Left kidney (tissue), 8 donors: ENCODE results near the gene ZDHHC24. TPM values are rescaled to one million over a fixed set of nuclear protein-coding genes. Genes with fewer than 3 reads are reported as not detected.
"Not testable (repeated sequence)": the region's sequence is repeated elsewhere in the genome, so short reads cannot be mapped to it uniquely, and the experiment has no call there.

Experiments used
- DNase-seq: peaks from one replicate; pipeline ENCODE4 v3.0.0-alpha.2; 2013
- long read RNA-seq, 8 donors: transcript quantifications; one replicate each; lab custom pipeline, GENCODE V29; 2026
- polyA plus RNA-seq: library from polyadenylated mRNA; unstranded; fragments of 120-200 nt; gene quantifications from one replicate; pipeline ENCODE4 v1.2.1, GENCODE V29; 2013; ENCODE audit not compliant: insufficient read length

ZDHHC24 gene, protein sequence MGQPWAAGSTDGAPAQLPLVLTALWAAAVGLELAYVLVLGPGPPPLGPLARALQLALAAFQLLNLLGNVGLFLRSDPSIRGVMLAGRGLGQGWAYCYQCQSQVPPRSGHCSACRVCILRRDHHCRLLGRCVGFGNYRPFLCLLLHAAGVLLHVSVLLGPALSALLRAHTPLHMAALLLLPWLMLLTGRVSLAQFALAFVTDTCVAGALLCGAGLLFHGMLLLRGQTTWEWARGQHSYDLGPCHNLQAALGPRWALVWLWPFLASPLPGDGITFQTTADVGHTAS
- 8.4 TPM for polyA plus RNA-seq
- long read RNA-seq, donor 1, full-length matches to known transcripts, result 15 of 15 reads
- long read RNA-seq, donor 1, partial matches to known transcripts, result 0 of 15 reads
- long read RNA-seq, donor 1, other reads (novel, unspliced or antisense), result 0 of 15 reads
- long read RNA-seq, donor 2, full-length matches to known transcripts, result 8 of 8 reads
- long read RNA-seq, donor 2, partial matches to known transcripts, result 0 of 8 reads
- long read RNA-seq, donor 2, other reads (novel, unspliced or antisense), result 0 of 8 reads
- long read RNA-seq, donor 3, full-length matches to known transcripts, result 8 of 14 reads
- long read RNA-seq, donor 3, partial matches to known transcripts, result 0 of 14 reads
- long read RNA-seq, donor 3, other reads (novel, unspliced or antisense), result 6 of 14 reads
- long read RNA-seq, donor 4, full-length matches to known transcripts, result 1 of 1 reads
- long read RNA-seq, donor 4, partial matches to known transcripts, result 0 of 1 reads
- long read RNA-seq, donor 4, other reads (novel, unspliced or antisense), result 0 of 1 reads
- long read RNA-seq, donor 5, full-length matches to known transcripts, result 24 of 35 reads
- long read RNA-seq, donor 5, partial matches to known transcripts, result 0 of 35 reads
- long read RNA-seq, donor 5, other reads (novel, unspliced or antisense), result 11 of 35 reads
- long read RNA-seq, donor 6, full-length matches to known transcripts, result 9 of 9 reads
- long read RNA-seq, donor 6, partial matches to known transcripts, result 0 of 9 reads
- long read RNA-seq, donor 6, other reads (novel, unspliced or antisense), result 0 of 9 reads
- long read RNA-seq, donor 7, full-length matches to known transcripts, result 16 of 16 reads
- long read RNA-seq, donor 7, partial matches to known transcripts, result 0 of 16 reads
- long read RNA-seq, donor 7, other reads (novel, unspliced or antisense), result 0 of 16 reads
- long read RNA-seq, donor 8, full-length matches to known transcripts, result 6 of 49 reads
- long read RNA-seq, donor 8, partial matches to known transcripts, result 43 of 49 reads
- long read RNA-seq, donor 8, other reads (novel, unspliced or antisense), result 0 of 49 reads

DNA sequence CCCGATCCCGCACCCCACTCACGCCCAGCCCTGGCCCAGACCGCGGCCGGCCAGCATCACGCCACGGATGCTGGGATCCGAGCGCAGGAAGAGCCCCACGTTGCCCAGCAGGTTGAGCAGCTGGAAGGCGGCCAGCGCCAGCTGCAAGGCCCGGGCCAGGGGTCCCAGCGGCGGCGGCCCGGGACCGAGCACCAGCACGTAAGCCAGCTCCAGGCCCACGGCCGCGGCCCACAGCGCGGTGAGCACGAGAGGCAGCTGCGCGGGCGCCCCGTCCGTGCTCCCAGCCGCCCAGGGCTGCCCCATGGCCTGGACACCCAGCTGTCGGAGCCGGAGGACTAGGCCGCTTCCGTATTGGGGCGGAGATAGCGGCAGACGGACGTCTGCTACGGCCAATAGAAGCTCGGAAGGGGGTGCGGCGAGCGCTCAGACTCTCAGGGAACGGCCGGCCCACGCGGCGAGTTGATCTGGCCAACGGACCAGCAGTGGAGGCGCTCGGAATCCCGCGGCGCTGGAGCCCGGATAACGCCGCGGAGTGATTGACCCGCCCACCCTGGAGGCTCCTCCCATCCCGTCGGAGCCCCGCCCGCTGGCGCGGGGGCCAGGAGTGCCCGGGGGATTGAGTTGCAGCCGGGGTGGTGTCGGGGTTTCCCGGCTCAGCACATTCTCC, at the start of gene ZDHHC24:
Gene ZDHHC24 (minus strand): TSS at position 348 of the 667 bp plus-strand sequence. CDS start 45 bp downstream, at position 303.
- peak; percentile 93 for DNase-seq

DNA sequence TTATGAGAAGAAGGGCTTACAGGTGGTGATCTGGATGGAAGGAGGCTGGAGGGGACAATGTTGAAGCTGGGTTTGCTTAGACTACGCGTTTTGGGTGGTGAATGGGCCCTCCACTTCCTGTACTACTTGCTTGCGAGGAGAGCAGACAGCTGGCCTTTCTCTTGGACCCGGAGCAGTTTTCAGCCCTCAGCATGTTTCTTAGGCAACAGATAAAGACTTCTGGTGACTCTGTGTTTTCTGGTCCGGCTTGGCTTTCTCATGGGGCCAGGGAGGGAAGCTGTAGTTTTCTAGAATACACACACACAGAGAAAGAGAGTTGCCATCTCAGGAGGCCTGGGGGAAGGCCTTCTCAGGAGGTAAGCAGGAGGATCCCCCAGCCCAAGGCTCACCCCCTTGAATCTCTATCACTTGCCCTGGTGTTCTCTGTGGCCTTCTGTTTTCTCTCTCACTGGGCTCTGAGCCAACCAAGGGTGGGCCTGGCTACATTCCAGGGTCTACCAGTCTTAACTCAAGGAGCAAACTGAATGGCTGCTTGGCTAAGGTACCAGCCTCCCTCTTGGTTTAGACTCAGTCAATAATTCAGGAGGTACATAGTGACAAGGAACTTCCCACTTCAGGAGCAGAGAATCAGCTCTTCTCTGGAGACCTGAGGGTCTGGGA, 49.5 kb upstream of the ZDHHC24 start:
- peak; percentile 53 for DNase-seq

DNA sequence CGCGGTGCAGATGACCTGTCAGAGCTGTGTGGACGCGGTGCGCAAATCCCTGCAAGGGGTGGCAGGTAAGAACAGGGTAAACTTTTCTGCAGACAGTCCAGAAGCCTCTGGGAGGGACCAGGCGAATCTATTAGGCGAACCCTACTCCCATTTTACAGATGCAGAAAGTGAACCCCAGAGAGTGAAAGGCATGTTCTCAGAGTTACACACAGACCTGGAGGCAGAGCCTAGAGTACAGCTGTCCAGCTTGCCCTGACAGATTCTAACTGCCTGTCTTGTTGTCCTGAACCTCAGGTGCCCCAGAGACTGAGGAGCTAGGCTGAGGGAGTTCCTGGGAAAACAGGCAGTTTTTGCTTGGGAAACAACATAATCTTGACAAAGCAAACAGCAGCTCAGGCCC, 47.8 kb upstream of the ZDHHC24 start:
- DNase-seq, result no peak

DNA sequence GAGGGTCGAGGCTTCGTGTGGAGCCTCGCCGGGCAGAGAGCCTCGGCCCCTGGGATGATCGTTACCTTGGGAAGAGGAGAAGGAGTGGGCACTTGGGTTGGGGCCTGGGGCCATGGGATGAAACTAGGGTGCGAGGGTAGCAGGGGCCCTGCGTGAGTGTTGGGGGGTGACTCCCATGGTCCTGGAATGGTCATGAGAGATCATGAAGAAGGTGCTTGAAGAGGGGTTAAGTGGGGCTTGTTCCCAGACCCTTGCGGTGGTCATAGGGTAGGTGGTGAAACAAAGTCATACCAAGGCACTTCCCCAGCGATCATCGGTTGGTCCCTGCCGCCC, 47.4 kb upstream of the ZDHHC24 start:
- no peak for DNase-seq

DNA sequence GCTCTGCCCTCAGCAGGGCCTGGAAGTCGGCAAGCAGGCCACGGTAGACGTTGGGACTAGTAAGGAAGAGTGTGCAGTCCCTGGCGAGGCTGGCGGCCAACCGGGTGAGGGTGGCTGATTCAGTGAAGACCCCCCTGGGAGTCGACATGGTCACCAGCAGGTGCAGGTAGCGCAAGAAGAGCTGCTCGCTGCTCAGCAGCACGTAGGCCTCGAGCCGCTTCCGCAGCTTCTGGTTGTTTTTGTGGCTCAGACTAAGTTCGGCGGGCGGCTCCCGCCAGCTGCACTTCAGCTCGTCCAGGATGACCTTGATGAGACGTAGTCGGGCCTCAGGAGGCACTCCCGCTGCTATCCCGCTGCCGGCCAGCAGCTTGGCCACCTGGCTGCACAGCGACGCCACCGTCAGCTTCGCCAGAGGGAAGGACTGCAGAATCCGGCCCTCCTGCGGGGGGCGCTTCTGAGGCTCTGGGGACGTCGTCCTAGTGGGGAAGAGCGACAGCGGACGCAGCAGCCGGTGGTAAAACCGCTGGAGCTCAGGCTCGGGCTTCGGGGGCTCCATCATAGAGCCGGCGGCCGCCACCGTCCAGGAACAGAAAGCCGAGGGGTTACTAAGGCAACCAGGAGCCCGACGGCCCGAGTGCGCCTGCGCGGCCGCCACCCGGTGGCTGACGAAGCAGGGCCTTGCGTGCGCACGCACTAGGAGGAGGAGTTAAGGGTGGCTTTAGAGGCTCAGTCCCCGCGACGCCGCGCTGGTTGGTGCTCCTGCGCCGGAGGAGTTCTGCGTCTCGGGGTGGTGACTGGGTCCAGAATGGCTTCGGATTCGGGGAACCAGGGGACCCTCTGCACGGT, 46.8 kb upstream of the ZDHHC24 start, which contains the start of the genes CCDC87 and CCS:
Gene CCDC87 (minus strand): TSS at position 607 of the 846 bp plus-strand sequence. CDS start 48 bp downstream, at position 559.
Gene CCS (plus strand): TSS at position 729 of the 846 bp plus-strand sequence. CDS start 77 bp downstream, at position 806.
- peak; percentile 95 for DNase-seq

DNA sequence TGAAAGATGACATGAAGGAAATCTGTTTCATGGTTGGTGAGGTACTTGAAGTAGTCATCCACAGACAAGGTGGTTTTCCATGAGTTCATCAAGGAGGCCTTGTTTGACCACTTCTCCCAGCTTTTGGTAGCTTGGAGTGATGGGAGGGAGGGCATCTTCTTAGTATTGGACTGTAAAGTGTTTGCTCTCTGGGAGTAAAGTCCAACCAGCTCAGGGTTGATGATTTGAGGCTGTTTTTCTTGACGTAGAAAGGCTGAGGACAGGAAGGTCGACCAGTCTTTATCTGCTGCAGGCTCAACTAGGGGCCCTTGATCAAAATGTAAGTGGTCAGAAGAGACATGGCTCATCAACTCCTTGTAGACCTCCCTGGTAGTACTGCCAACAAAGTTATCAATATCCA, 45.3 kb upstream of the ZDHHC24 start:
- no peak for DNase-seq

DNA sequence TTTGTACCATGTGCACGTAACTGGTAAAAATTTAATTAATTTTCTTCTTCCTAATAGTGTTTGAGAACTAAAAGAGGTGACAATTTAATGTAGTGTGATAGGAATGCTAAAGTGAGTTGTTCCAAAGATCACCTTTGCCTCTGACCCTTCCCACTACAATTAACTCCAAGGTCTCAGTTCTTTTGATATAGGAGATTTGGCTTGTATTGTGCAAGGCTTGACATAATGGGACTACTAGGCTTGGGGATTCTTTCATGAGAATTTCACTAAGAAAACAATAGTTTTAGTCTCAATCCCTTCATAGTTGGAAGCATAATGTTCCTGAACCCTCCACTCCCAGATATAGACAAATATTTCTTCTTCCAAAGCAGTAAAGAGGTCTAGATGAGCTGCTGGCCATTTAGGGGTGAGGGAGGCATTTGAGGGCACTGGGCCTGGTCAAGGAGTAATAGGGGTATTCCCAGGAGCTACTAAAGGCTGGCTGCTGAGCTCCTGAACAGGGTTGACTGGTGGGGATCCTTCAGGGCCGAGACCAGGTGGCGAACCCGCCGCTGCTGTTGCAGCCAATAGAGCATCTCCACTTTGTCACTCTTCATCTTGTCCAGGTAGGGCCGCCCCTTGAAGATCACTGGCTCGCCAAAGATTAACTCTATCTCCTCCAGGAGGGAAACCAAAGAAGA, 44.3 kb upstream of the ZDHHC24 start:
- no peak for DNase-seq

DNA sequence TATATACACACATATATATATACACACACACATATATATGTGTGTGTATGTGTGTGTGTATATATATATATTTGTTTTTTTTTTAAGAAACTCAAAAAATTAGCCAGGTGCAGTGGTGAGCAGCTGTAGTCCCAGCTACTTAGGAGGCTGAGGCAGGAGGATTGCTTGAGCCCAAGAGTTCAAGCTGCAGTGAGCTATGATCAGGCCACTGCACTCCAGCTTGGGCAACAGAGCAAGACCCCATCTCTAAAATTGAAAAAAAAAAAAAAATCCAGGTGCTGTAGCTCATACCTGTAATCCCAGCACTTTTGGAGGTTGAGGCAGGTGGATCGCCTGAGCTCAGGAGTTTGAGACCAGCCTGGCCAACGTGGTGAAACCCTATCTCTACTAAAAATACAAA, 43.5 kb upstream of the ZDHHC24 start:
- not testable (repeated sequence) for DNase-seq

DNA sequence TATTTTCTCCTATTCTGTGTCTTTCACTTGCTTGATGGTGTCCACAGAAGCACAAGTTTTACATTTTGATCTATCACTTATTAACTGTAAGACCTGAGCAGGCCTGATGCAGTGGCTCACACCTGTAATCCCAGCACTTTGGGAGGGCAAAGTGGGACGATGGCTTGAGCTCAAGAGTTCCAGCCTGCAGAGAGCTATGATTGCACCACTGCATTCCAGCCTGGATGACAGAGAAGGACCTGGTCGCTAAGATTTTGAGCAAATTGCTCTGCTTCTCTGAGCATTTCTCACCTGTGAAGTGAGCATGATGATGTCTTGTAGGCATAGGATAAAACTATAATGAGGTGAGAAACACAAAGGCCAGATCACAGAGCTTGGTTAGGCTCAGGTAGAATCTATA, 40.3 kb upstream of the ZDHHC24 start:
- DNase-seq, result no peak

DNA sequence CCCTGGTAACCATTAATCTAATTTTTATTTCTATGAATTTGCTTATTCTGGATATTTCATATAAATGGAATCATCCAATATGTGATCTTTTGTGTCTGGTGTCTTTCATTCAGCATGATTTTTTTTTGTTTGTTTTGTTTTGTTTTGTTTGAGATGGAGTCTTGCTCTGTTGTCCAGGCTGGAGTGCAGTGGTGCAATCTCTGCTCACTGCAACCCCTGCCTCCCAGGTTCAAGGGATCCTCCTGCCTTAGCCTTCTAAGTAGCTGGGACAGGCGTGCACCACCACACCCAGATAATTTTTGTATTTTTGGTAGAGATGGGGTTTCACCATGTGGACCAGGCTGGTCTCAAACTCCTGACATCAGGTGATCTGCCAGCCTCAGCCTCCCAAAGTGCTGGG, 39.6 kb upstream of the ZDHHC24 start:
- not testable (repeated sequence) for DNase-seq

DNA sequence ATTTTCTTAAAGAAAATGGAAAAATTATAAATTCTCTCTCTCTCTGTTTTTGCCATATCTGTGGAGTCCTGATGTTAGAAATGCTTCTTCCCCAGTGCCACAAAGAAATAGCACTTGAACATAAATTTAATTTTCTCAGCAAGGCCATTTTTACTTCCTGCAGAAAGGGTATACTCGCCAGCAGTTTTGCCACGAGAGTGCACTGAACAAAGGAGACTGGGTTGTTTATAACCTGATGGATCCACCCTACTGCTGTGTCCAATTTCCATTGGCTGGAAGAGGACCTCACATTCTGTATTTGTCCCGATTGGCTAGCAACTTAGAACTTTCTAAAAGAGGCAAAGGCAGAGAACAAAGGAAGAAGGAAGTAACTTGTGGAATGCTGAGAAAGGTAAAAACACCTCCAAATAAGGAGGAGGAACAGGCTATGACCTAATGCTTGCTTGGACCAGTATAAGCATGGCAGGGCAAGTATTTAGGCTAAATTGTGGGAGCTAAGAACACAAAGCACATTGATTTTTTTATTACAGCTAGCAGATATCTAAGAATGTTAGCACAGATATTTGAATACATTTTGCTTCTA, 36.8 kb upstream of the ZDHHC24 start:
- not testable (repeated sequence) for DNase-seq

DNA sequence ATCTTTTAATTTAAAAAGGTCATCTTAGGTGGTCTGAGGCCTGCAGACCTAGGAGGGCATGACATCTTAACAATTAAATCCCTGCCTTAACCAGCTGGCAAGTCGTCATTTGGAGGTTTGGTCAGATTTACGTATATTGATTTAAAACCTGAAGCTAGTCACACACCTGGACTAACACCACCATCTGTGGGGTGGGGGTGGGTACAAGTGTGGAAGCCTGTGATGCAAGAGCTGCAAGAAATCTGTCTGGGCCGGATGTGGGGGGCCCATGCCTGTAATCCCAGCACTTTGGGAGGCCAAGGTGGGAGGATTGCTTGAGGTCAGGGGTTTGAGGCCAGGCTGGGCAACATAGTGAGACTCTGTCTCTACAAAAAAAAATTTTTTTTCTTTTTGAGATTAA, 35.4 kb upstream of the ZDHHC24 start:
- DNase-seq, result no peak

DNA sequence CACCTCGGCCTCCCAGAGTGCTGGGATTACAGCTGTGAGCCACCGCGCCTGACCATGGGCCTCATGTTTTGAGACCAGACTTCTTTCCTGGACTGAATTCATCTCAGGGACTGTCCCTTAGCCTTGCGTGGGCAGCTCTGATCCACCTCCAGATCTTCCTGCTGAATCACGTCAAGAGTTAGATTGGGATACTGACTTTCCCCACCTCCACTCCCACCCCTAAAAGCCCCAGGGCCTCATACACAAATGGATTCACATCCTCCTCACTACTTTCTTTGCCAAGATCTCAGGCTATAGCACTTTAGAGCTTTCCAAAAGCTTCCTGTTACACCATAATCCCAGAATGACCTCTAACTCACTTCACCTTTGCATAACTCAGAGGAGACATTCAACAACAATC, 35.0 kb upstream of the ZDHHC24 start:
- no peak for DNase-seq

DNA sequence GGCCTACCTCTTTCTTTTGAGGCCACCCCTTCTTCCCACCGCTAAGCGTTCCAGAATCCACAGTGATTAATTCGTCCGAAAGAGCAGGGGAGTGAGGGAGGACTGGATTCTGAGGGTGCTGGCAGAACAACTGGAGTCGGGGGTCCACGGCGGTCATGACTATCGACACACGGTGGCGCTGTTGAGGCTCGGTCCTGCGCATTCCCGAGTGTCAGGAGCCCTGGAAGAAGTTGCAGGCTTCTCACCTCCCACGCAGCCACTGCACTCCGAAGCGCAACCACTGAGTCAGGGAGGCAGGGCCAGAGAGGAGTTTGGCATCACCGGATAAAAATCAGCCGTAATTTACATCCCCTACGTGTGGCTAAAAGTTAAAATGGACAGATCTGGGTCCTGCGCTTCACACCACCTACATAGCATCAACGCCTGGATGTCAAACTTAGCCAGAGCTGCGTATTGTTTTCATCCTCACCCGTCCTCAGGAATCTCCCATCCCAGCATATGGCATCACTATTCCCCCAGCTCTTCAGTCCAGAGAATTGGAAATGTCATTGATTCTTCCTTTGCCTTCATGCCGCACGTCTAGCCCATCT, 33.3 kb upstream of the ZDHHC24 start:
- peak; percentile 77 for DNase-seq

DNA sequence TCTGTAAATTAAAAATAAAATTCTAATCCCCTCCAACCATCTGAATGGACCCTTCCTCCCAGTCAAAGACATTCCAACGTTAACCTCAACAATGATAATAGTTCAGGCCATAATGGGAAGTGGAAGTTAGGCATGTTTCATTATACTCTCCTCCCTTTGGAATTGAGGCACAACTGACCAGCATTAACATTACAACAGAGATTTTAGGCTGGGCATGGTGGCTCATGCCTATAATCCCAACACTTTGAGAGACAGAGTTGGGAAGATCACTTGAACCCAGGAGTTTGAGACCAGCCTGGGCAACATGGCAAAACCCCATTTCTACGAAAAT, 25.0 kb upstream of the ZDHHC24 start:
- no peak for DNase-seq

DNA sequence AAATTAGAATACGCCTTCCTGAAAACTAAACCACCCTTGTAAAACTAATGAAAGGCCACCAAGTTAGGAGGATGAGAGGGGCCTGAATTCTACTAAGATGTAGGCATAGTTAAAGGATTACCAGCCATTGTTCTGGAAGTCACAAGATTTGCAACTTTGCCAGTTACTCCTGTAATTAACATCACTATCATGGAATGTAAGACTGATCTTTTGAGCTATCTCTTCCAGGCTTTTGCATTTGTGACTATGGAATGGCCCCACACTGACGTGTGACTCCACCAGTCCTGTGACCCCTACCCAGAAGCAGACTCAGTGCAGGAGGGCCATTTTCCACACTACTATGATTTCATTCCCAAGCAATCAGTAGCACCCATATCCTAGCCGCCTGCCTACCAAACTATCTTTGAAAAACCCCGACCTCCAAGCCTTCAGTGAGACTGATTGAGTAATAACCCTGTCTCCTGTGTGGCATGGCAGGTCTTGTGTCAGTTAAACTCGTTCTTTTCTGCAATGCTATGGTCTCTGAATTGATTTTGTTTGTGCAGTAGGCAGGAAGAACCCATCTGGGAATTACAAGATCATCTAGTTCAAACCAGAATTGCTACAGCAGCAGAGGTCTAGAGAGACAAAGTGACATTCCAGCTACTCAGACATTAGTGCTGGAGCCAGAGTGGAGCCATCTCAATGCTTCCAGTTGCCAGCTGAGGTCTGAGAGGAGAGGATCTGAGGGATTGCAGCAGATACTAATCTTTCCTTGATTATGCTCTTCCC, 24.4 kb upstream of the ZDHHC24 start:
- DNase-seq, result no peak

DNA sequence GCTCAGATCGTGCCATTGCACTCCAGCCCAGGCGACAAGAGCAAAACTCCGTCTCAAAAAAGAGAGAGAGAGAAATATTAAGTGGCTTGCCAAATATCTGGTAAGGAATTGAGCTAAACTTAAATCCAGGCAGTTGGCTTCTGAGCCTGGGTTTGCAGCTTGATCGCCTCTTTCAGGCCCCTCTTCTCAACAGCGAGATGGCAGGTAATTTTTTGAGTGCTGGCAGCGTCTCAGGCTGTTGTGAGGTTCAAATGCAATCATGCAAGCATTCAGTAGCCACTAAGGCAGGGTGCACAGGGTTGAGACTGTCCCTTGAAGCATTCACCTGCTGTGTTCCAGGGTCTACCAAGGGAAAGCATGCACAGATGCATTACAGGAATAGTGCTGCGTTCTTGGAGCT, 23.2 kb upstream of the ZDHHC24 start:
- DNase-seq, result no peak
